SK-N-SH treated with all-trans-retinoic acid at 6 μM for 48 hours (cell line): ENCODE results near the gene RNASE12.

Experiments used
- CREB5 ChIP-seq: fragments of 250-450 bp; sonication (Bioruptor Pico); IDR thresholded peaks from 2 replicates; pipeline ENCODE4 v1.5.1; 2020; ENCODE audit warnings: low read depth, mild to moderate bottlenecking, moderate library complexity
- SNAI2 ChIP-seq: fragments of 250-450 bp; sonication (Bioruptor Pico); IDR thresholded peaks from 2 replicates; pipeline ENCODE4 v1.5.0; 2020; ENCODE audit warnings: mild to moderate bottlenecking, moderate library complexity

GRCh38 chr14:20610002-20610765, 19.0 kb upstream of the RNASE12 start:
- TF ChIP-seq CREB5 (CRISPR knock-in tag) (no peak), SNAI2 (CRISPR knock-in tag) (no peak)
